GM19043 (cell line): ENCODE results near the gene RGS3.
"Not testable (repeated sequence)": the region's sequence is repeated elsewhere in the genome, so short reads cannot be mapped to it uniquely, and the experiment has no call there.

Source experiments
- ATAC-seq: cut with Tn5 transposase; IDR thresholded peaks from one replicate; pipeline ENCODE4 v1.9.1; 2021; ENCODE audit warnings: low read depth; ENCODE audit not compliant: unreplicated experiment

The RGS3 gene

DNA sequence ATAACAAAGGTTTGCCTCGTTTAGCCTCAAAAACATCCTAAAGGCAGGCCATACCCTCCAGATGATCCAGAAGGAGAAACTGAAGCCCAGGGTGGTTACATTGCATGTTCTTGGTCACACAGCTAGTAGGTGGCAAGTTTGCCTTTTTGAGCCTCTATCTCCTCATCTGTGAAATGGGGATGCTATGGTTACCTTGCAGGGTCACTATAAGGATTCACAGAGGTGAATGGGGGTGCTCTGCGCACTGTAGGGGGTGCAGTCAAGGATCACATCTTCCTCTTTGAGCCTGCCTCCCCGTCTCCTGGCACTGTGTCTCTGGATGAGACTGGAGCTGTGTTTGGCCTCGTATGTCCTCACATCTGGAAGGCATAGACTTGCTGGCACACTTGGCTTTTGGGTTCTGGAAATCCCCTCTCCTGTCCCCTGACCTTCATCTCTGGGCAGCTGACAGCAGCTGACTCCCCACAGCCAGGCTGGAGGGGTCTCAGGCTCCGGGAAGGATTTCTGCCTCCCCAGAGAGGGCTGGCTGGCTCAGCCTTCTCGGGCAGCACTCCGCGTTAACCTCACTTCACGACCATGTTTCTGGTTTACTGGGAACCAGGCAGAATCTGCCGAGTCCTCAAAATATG, 167.7 kb downstream of the RGS3 start:
- no peak for ATAC-seq

DNA sequence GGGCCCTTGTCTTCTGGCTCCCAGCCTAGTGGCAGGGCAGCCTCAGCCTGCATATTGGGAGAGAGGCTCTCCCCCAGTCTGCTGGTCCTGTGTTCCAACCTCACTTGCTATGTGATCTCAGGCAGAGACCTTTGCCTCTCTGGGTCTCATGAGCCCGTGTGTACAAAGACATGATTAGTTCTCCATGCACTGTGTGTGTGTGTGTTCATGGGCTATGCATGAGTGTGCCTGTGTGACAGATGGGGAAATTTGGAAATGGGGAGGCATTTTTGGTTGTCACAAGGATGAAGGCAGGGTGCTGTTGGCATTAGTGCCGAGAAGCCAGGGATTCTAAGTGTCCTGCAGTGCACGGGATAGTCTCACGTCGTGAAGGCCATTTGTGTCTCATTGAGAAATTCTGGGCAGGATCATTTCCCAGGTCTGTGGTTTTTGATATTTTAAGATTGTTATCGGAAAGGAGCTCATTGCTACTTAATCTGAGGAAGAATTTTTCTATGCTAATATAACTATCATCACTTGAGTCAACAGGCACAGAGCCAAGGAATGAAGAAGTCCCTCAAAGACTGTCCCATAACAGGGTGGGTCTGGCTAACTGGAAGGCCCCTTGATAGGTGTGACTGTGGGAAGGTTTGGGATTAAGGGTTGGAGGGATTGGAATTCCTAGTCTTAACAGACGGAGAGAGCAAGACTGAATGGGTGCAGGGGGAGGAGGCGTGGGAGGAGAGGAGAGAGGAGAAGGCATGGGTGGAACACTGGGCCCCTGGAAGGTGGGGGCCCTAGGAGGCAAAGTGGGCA, 168.5 kb downstream of the RGS3 start:
- no peak for ATAC-seq

DNA sequence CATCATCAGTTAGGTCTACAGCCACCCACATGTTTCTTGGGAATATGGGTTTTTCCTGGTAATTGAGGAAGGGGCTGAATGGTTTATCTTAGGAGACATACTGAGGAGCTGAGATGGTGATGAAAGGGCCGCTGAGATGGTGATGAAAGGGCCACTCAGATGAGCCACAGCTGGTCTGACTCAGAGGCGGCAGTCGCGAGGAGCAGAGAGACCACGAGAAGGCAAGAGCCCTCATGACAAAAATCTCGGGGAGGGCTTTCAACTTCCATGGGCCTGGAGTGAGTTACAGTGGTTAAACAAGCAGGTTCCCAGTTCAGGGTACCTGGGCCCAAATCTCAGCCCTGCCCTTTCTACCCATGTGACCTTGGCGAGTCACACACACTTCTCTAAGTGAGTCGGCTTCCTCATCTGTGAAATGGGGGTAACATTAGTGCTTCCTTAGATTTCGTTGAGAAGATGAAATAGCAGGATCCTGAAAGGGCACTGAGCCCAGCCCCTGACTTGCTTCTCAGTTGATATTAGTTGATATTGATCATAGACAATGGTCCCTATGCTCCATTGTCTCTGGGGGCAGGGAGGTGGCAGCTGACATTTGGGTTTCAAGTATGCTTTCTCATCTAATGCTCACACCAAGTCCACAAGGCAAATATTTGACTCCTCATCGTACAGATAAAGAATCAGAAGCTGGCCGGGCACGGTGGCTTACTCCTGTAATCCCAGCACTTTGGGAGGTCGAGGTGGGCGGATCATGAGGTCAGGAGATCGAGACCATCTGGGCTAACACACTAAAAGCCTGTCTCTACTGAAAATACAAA, 169.5 kb downstream of the RGS3 start:
- ATAC-seq = no peak

DNA sequence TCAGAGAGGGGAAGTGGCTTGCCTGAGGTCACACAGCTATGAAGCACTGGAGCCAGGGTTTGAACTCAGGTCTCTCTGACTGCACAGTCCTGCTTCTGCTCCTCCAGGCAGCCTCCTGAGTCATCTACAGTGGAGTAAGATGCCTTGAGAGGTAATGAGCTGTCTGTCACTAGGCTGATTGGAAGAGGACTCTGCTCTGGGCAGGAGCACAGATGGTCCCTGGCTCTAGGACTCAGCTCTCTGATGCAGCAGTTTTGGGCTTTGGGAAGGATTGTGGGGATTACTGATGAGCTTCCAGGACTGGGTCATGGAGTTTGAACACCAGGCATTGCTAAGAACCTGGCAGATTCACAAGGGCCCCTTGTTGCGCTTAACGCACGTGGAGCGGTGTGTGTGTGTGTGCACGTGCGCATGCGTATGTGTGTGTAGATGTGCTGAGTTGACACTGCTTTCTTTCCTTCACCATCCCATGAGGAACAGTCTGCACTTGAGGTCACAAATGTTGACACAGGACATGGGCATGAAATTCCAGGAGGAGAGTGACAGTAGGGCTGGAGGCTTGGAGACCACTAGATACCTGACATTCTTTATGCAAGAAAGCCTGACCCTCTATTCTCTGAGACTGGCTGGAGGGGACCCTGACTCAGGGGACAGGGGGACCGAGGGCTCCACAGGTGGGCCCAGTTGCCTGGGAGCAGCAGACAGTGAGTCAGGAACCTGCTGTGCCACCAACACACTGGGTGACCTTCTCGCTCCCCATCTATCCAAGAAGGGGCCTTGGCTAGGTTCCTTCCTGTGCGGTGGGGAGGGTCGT, 170.5 kb downstream of the RGS3 start:
- no peak for ATAC-seq

DNA sequence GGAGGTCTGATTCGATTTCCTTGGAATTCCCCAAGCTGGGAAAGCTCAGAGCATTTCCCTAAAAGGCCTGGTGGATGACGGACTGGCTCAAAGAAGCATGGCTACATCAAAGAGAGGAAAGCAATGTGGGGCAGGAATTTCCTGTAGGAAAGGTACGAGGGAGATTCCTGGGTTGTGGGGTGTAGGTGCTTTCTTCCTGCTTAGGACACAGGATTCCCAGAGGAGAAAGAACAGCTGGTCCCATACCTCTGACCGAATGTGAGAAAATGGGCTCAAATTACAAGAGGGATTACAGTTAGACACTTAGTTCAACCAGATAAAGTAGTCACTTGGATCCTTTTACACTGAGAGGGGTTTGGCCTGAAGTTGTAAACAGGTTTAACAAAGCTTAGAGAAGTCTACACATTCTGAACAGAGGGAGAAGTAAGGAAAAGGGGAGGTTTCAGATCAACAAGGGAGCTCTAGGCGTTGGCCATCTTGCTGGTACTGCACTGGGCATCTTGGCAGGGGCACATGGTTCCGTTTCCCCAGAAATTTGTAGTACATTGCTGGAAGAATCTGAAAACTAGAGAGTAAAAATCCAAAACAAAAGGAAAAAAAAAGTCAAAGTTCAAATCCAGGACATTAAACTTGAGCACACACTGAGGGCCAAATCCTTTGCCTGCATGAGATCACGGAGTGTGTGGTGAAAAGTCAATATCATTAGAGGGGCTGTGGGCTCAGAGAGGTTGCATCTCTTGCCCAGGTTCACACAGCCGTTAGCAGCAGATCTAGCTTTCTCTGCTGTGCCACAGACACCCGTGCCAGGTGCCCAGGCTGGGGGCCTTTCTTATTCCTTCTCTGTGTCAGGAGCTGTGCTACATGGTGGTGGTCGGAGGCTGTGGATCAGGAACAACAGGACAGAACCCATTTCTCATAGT, 171.3 kb downstream of the RGS3 start:
- no peak for ATAC-seq

DNA sequence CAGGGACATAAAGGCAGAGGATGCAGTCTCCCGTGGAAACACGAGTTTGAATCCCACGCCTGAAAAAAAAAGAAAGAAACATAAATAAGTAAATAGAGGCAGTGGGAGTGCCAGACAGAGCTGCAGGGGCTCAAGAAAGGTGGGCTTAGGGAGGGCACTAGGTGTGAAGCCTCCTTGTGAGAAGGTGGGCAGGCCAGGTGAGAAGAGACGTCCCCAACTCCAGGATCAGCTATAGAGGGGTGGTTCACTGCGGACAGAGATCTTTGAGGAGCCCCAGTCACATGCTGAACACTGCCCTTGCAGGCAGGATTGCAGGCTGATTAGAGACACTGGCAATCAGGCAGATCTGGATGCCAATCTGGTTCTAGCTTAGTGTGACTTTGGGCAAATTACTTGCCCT, 172.1 kb downstream of the RGS3 start:
- no peak for ATAC-seq

DNA sequence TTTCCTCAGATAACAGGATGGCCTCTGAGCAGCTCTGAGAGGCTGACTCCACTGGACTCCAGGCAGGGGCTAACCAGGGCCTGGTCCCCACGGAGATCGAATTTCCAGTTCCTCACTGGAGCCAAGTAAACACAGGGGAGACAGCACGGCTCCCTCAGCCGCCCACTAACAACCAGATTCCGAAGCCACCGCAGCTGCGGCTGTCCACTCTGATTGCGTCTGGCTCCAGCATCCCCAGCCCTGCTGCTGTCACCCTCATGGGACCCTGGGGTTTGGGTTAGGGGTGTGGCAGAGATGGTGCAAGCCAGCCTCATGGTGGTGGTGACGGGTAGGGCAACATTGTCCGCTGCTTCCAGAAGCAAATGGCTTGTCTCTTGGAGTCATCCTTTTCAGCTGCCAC, 172.6 kb downstream of the RGS3 start:
- no peak for ATAC-seq

DNA sequence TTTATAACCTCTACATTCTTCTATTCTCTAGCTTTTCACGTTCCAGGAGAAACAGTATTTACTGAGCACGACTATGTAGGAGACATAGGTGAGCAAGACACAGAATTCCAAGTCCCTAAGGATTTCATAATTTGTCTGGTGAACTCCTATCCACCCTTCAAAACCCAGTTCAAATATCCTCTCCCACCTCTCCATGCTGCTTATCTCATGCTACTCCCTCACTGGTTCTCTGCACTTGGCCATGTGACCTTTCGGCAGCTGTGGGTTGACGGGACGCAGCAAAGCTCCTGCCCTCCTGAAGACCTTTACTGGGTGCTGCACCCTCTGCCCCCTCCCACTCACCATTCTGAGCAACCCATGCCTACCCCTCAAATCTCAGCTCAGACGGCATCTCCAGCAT, 173.2 kb downstream of the RGS3 start:
- no peak for ATAC-seq

DNA sequence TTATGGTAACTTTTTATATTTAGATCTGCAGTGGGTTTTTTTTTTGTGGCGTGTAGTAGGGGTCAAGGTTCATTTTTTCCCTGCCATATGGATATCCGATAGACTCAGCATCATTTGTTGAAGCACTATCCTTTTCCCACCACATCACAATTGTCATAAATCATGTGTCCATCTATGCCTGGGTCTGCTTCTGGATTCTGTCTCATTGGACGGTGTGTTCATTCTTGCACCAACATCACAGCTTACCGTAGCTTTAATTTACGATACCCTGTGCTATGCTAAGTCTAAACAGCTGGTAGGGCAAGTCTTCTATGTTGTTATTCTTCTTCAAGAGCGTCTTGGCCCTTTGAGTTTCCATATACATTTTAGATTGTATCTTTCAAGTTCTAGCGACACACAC, 175.0 kb downstream of the RGS3 start:
- no peak for ATAC-seq

DNA sequence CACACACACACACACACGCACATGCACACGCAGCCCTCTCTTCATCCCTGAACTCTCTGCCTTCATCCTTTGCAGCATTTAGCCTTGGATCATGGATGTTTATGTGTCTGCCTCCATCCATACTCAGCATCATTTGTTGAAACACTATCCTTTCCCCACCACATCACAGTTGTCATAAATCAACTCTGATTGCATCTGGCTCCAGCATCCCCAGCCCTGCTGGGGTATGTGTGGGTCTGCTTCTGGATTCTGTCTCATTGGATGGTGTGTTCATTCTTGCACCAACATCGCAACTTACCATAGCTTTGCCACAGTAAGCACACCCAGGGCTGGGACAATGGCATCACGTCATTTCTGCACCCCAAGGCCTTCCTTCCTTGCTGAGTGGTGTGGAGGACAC, 175.4 kb downstream of the RGS3 start:
- no peak for ATAC-seq

DNA sequence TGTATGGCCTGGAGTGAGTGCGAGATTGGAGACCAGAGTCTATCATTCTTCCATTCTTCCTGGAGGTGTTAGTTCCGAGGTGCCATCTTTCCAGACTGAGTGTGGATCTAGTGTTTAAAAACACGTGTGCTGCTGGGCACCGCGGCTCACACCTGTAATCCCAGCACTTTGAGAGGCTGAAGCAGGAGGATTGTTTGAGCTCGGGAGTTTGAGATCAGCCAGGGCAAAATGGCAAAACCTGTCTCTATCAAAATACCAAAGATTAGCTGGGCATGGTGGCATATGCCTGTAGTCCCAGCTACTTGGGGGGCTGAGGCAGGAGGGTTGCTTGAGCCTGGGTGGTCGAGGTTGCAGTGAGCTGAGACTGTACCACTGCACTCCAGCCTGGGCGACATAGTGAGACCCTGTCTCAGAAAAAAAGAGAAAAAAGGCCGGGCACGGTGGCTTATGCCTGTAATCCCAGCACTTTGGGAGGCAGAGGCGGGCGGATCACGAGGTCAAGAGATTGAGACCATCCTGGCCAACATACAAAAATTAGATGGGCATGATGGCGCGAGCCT, 176.0 kb downstream of the RGS3 start:
- not testable (repeated sequence) for ATAC-seq

DNA sequence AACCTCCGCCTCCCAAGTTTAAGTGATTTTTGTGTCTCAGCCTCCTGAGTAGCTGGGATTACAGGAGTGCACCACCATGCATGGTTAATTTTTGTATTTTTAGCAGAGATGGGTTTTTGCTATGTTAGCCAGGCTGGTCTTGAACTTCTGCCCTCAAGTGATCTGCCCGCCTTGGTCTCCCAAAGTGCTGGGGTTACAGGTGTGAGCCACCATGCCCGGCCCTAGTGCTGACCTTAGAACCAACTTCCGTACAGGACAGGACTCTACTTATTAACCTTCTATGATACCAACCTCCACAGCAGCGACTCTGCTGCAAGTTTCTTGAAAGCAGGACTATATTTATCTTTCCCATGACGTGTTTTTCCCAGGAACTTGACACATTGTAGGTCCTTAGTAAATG, 176.9 kb downstream of the RGS3 start:
- ATAC-seq = no peak

DNA sequence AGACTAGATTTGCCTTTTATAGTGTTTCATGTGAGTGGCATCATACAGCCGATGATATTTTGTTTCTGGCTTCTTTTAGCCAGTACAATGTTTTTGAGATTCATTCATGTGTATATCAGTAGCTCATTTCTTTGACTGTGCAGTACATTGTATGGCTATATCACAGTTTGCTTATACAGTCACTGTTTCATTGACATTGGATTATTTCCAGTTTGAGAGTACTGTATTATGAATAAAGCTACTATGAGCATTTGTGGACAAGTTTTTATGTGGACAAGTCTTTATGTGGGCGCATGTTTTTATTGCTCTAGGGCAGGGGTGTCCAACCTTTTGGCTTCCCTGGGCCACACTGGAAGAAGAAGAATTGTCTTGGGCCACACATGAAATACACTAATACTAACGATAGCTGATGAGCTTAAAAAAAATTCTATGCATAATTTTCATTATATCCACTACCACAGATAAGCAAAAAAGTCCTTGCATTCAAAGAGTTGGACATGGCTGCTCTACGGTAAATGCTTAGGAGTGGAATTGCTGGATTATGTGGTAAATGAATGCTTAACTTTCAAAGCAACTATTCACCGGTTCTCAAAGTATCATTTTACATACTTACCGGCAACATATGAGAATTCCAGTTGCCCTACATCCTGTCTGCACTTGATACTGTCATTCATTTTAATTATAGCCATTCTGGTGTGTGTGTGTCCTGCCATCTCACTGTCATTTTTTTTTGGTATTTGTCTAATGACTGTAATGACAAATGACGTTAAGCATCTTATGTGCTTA, 177.8 kb downstream of the RGS3 start:
- no peak for ATAC-seq

DNA sequence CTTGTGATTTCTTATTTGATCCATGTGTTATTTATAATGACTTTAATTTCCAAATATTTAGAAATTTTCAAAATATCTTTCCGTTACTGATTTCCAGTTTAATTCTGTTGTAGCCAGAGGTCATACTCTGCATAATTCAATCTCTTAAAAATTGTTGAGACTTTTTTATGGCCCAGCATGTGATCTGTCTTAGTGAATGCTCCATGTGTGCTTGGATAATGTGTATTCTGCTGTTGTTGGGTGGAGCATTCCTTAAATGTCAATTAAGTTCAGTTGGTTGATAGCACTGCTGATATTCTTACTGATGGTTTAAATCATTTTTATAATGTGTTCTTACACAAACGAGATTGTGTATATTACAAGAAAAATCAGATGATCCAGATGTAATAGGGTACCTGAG, 180.8 kb downstream of the RGS3 start:
- no peak for ATAC-seq

DNA sequence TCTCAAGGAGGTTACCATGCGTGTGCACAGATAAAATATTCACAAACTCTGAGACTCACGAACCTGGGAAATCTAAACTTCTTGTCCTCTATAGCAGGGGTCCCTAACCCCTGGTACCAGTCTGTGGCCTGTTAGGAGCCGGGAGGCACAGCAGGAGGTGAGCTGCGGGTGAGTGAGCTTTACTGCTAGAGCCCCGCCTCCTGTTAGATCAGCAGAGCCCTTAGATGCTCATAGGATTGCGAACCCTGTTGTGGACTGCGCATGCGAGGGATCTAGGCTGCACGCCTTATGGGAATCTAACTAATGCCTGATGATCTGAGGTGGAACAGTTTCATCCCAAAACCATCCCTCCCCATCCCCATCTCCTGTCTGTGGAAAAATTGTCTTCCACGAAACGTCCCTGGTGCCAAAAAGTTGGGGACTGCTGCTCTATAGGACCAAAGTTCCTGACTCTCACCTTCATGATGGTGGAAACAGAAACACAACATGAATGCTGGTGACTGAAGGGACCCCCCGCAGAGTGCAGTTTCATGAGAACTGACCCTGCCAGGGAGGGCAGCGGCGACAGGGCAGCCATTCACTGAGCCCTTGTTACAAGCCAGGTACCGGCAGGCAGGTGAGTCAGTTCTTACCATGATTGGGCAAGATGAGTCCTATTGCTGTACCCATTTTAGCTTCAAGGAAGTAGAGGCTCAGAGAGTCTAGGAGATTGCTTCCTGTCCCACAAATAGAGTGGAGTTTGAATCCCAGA, 181.9 kb downstream of the RGS3 start:
- no peak for ATAC-seq

DNA sequence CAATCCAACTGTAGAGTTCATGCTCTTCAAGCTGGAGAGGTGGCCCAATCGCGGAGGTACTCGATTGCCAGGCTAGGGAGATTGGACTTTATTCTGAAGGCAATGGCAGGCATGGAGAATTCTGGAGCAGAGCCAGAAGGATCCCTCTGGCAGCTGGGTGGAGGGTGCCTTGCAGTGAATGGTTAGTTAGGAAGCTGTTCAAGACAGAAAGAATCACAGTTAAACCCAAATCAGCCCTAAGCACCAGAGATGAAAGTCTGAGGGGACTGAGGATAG, 182.4 kb downstream of the RGS3 start:
- ATAC-seq = no peak

DNA sequence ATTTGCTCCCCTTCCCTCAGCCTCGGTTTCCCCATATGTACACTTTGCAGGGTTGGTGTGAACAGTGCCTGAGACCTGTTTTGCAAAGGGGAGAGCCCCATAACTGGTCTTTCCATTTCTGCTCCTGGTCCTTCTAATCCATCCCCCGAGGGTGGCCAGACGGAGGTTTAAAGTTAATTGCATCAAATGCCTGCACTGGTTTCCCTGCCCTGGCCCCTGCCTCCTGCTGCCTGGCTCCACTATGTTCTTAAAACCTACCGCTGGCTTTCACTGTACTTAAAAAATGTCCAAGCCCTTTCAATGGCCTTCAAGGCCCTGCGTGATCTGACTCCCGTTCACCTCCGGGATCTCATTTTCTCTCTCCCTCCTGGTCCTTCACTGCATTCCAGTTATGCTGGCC, 183.0 kb downstream of the RGS3 start:
- no peak for ATAC-seq
